Measurements from ENCODE around the gene TRIM39.

The TRIM39 gene

GRCh38 chr6:30317913-30318589, 8.7 kb upstream of the TRIM39 start:
- TF ChIP-seq REST (IDR thresholded peaks at IDR 0.05; ENCODE audit: insufficient replicate concordance, low read depth) (no peak), POLR2AphosphoS5 (IDR thresholded peaks at IDR 0.05; ENCODE audit: low read depth) (no peak), GABPA (IDR thresholded peaks at IDR 0.05; ENCODE audit: low read depth) (no peak), SPI1 (IDR thresholded peaks at IDR 0.05; ENCODE audit: borderline replicate concordance, low read depth) (no peak)
- Histone ChIP-seq H3K4me3 (replicated peaks; ENCODE audit: insufficient read depth, low read length) (no peak overlapping the region), H3K27me3 (ENCODE audit: insufficient read depth, poor library complexity, severe bottlenecking) (no peaks in the 10 kb centered on the region), H3K27ac (replicated peaks) (no peak overlapping the region)
- DNase-seq (ENCODE audit: low read depth in 1 of 2, low spot score in 1 of 2): no peak

- TF ChIP-seq POLR2AphosphoS5 (IDR thresholded peaks at IDR 0.05; ENCODE audit: low read depth): no peak
- TF ChIP-seq REST (IDR thresholded peaks at IDR 0.05; ENCODE audit: insufficient replicate concordance, low read depth): no peak
- no peak for TF ChIP-seq SPI1 (IDR thresholded peaks at IDR 0.05; ENCODE audit: borderline replicate concordance, low read depth)
- no peak for TF ChIP-seq GABPA (IDR thresholded peaks at IDR 0.05; ENCODE audit: low read depth)
- no peak for TF ChIP-seq CTCF (IDR thresholded peaks at IDR 0.05; ENCODE audit: insufficient read depth, low read length)
- H3K4me3 ChIP-seq (replicated peaks; ENCODE audit: insufficient read depth, low read length): no peak overlapping the region
Measured at GRCh38 chr6:30319146-30319835, 7.4 kb upstream of the TRIM39 start.

GRCh38 chr6:30321692-30322388, 4.9 kb upstream of the TRIM39 start:
- no peak overlapping the region for H3K27ac ChIP-seq (replicated peaks)
- no peak for TF ChIP-seq CTCF (IDR thresholded peaks at IDR 0.05; ENCODE audit: insufficient read depth, low read length)
- TF ChIP-seq REST (IDR thresholded peaks at IDR 0.05; ENCODE audit: insufficient replicate concordance, low read depth): no peak
- no peak for TF ChIP-seq POLR2AphosphoS5 (IDR thresholded peaks at IDR 0.05; ENCODE audit: low read depth)
- TF ChIP-seq GABPA (IDR thresholded peaks at IDR 0.05; ENCODE audit: low read depth): no peak
- TF ChIP-seq SPI1 (IDR thresholded peaks at IDR 0.05; ENCODE audit: borderline replicate concordance, low read depth): no peak
- H3K27me3 ChIP-seq (ENCODE audit: insufficient read depth, poor library complexity, severe bottlenecking): no peaks in the 10 kb centered on the region
- DNase-seq (ENCODE audit: low read depth in 1 of 2, low spot score in 1 of 2): no peak
- no peak overlapping the region for H3K4me3 ChIP-seq (replicated peaks; ENCODE audit: insufficient read depth, low read length)

More at GRCh38 chr6:30319146-30319835, 7.4 kb upstream of the TRIM39 start:
- Histone ChIP-seq H3K27ac (replicated peaks) (no peak overlapping the region), H3K27me3 (ENCODE audit: insufficient read depth, poor library complexity, severe bottlenecking) (no peaks in the 10 kb centered on the region)
- DNase-seq (ENCODE audit: low read depth in 1 of 2, low spot score in 1 of 2): no peak
